ENCODE data around the gene NECAB3. TPM values are rescaled to one million over a fixed set of nuclear protein-coding genes. Genes with fewer than 3 reads are reported as not detected.
A peak's percentile ranks its signal among the peaks of the same experiment; 100 is the strongest.

Gene NECAB3
- total RNA-seq, 4 donors from 2014 or later = 12.6 to 25.9 (median 19.1) TPM

- Histone ChIP-seq H3K4me1 (peaks cover 15 to 30% (median 17%) of the 10 kb centered on the region in 3 donors), H3K36me3 (no peaks in the 10 kb centered on the region), H3K9me3 (no peaks in the 10 kb centered on the region), H3K4me3 (no peak overlapping the region), H3K27me3 (no peaks in the 10 kb centered on the region), H3K27ac (no peak overlapping the region)
- 77 to 81% methylated on average over 1 to 3 of the region's 3 CpGs for WGBS, 2 donors
- no peak for TF ChIP-seq POLR2A (IDR thresholded peaks at IDR 0.05)
- TF ChIP-seq, protein P1, sequence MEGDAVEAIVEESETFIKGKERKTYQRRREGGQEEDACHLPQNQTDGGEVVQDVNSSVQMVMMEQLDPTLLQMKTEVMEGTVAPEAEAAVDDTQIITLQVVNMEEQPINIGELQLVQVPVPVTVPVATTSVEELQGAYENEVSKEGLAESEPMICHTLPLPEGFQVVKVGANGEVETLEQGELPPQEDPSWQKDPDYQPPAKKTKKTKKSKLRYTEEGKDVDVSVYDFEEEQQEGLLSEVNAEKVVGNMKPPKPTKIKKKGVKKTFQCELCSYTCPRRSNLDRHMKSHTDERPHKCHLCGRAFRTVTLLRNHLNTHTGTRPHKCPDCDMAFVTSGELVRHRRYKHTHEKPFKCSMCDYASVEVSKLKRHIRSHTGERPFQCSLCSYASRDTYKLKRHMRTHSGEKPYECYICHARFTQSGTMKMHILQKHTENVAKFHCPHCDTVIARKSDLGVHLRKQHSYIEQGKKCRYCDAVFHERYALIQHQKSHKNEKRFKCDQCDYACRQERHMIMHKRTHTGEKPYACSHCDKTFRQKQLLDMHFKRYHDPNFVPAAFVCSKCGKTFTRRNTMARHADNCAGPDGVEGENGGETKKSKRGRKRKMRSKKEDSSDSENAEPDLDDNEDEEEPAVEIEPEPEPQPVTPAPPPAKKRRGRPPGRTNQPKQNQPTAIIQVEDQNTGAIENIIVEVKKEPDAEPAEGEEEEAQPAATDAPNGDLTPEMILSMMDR (IDR thresholded peaks at IDR 0.05) = no peak
- intact Hi-C loops (cut with DNase I) = no loop called here
- no peak for DNase-seq
These were observed 14.8 kb upstream of the NECAB3 start for GRCh38 chr20:33688938-33689424.

GRCh38 chr20:33687993-33688937 lies 14.0 kb upstream of the NECAB3 start:
- H3K4me1 ChIP-seq = peaks cover 15 to 28% (median 17%) of the 10 kb centered on the region in 3 donors
- H3K27ac ChIP-seq = no peak overlapping the region
- intact Hi-C loops (cut with DNase I) = no loop called here
- TF ChIP-seq, protein P1 (IDR thresholded peaks at IDR 0.05) = no peak
- TF ChIP-seq POLR2A (IDR thresholded peaks at IDR 0.05) = no peak
- H3K27me3 ChIP-seq = no peaks in the 10 kb centered on the region
- 90 to 94% methylated on average over 2 to 3 of the region's 3 CpGs for WGBS, 2 donors
- DNase-seq = no peak
- H3K4me3 ChIP-seq = no peak overlapping the region
- H3K9me3 ChIP-seq = no peaks in the 10 kb centered on the region
- no peaks in the 10 kb centered on the region for H3K36me3 ChIP-seq

DNA sequence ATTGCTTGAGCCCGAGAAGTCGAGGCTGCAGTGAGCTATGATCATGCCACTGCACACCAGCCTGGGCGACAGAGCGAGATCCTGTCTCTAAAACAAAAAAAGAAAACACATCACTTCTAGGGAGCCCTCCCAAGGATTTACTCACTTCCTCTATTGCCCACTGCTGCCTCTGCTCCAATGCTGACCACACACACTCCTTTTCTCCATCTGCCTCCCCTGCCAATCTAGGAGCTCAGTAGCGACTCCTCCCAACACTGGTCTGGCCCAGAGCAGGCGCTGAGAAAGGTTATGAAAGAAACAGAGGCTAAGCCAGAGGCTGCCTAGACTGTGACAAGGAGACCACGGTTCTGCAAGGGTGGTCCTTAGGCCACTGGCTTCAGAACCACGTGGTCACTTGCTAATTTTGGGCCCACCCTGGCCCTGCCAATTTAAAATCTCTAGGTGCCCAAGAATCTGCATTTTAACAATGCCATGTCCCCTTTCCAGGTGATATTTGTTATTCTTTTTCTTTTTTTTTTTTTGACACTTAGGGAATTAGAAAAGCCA lies 13.2 kb upstream of the NECAB3 start:
- intact Hi-C loops (cut with DNase I) = no loop called here
- Histone ChIP-seq H3K9me3 (no peaks in the 10 kb centered on the region), H3K4me3 (no peak overlapping the region), H3K4me1 (peaks cover 15 to 28% (median 17%) of the 10 kb centered on the region in 3 donors), H3K27me3 (no peaks in the 10 kb centered on the region), H3K27ac (peak overlapping the region in 2 of 4 donors; percentile 69 to 90), H3K36me3 (no peaks in the 10 kb centered on the region)
- 80 to 82% methylated on average over 8 of the region's 8 CpGs for whole genome bisulfite sequencing, 2 donors
- no peak for DNase-seq
- TF ChIP-seq, protein P1 (IDR thresholded peaks at IDR 0.05) = no peak
- no peak for TF ChIP-seq POLR2A (IDR thresholded peaks at IDR 0.05)

GRCh38 chr20:33686984-33687366 lies 12.7 kb upstream of the NECAB3 start:
- intact Hi-C loops (cut with DNase I) = no loop called here
- TF ChIP-seq, protein P1 (IDR thresholded peaks at IDR 0.05) = no peak
- no peak for TF ChIP-seq POLR2A (IDR thresholded peaks at IDR 0.05)
- Histone ChIP-seq H3K4me3 (peak overlapping the region in 3 of 4 donors; percentile 33 to 70 (median 54)), H3K36me3 (no peaks in the 10 kb centered on the region), H3K9me3 (no peaks in the 10 kb centered on the region), H3K27ac (peak overlapping the region in 3 of 4 donors; percentile 62 to 90 (median 69)), H3K4me1 (peaks cover 15 to 28% (median 17%) of the 10 kb centered on the region in 3 donors), H3K27me3 (no peaks in the 10 kb centered on the region)
- WGBS, 2 donors = 65 to 66% methylated on average over 7 to 10 of the region's 14 CpGs
- DNase-seq = no peak

Data from esophagus squamous epithelium (tissue), 5 donors.